Renal pelvis (tissue), 12 donors: Measurements from ENCODE around the gene C4orf54. TPM values are rescaled to one million over a fixed set of nuclear protein-coding genes. Genes with fewer than 3 reads are reported as not detected.

Experiments used
- DNase-seq: peaks from one replicate; pipeline ENCODE4 v3.0.0-alpha.2; 2013
- long read RNA-seq, 16 experiments: transcript quantifications; one replicate each; lab custom pipeline, GENCODE V29; 2026
- polyA plus RNA-seq, 3 donors: library from polyadenylated mRNA; unstranded; fragments of 120-200 nt; gene quantifications; one replicate each; pipeline ENCODE4 v1.2.1, GENCODE V29; 2013; ENCODE audit not compliant: insufficient read length in 3 of 3

Gene C4orf54
- 1 to 10 TPM; 1.1 TPM for polyA plus RNA-seq
- long read RNA-seq, donor 1: 0 reads
- long read RNA-seq, donor 2: 0 reads
- long read RNA-seq, donor 3: 0 reads
- long read RNA-seq, donor 4: 0 reads
- long read RNA-seq, donor 5: 0 reads
- long read RNA-seq, donor 6: 0 reads
- long read RNA-seq, donor 7: 0 reads
- long read RNA-seq, donor 8: 0 reads
- long read RNA-seq, donor 9: 0 reads
- long read RNA-seq, donor 10: 0 reads
- long read RNA-seq, donor 11, full-length matches to known transcripts: 1 of 1 reads
- long read RNA-seq, donor 11, partial matches to known transcripts: 0 of 1 reads
- long read RNA-seq, donor 11, other reads (novel, unspliced or antisense): 0 of 1 reads
- long read RNA-seq, donor 12, full-length matches to known transcripts: 1 of 1 reads
- long read RNA-seq, donor 12, partial matches to known transcripts: 0 of 1 reads
- long read RNA-seq, donor 12, other reads (novel, unspliced or antisense): 0 of 1 reads
- long read RNA-seq, donor 13, full-length matches to known transcripts: 1 of 1 reads
- long read RNA-seq, donor 13, partial matches to known transcripts: 0 of 1 reads
- long read RNA-seq, donor 13, other reads (novel, unspliced or antisense): 0 of 1 reads
- long read RNA-seq, donor 14: 0 reads
- long read RNA-seq, donor 15: 0 reads
- long read RNA-seq, donor 16, full-length matches to known transcripts: 1 of 1 reads
- long read RNA-seq, donor 16, partial matches to known transcripts: 0 of 1 reads
- long read RNA-seq, donor 16, other reads (novel, unspliced or antisense): 0 of 1 reads

- DNase-seq: no peak
Measured at GRCh38 chr4:99657798-99658197, at the start of gene C4orf54. C4orf54 (minus strand) TSS chr4:99657828; CDS start chr4:99654648, 3,180 bp downstream.

- DNase-seq: no peak
Measured at GRCh38 chr4:99705891-99706290, 48.3 kb upstream of the C4orf54 start.

GRCh38 chr4:99696801-99697200, 39.2 kb upstream of the C4orf54 start:
- no peak for DNase-seq

- DNase-seq: no peak
Measured at GRCh38 chr4:99693140-99693539, 35.5 kb upstream of the C4orf54 start.

- no peak for DNase-seq
Measured at GRCh38 chr4:99690990-99691389, 33.4 kb upstream of the C4orf54 start.

GRCh38 chr4:99690472-99690871, 32.8 kb upstream of the C4orf54 start:
- DNase-seq: no peak

GRCh38 chr4:99687120-99687519, 29.5 kb upstream of the C4orf54 start:
- DNase-seq: no peak

- no peak for DNase-seq
Measured at GRCh38 chr4:99685234-99685633, 27.6 kb upstream of the C4orf54 start.

GRCh38 chr4:99683895-99684294, 26.3 kb upstream of the C4orf54 start:
- DNase-seq: no peak

- DNase-seq: no peak
Measured at GRCh38 chr4:99679976-99680375, 22.3 kb upstream of the C4orf54 start.

- DNase-seq: no peak
Measured at GRCh38 chr4:99679204-99679603, 21.6 kb upstream of the C4orf54 start.

GRCh38 chr4:99677161-99677560, 19.5 kb upstream of the C4orf54 start:
- DNase-seq: no peak

GRCh38 chr4:99670409-99671073, 12.9 kb upstream of the C4orf54 start:
- no peak for DNase-seq

- no peak for DNase-seq
Measured at GRCh38 chr4:99669084-99669483, 11.5 kb upstream of the C4orf54 start.

GRCh38 chr4:99668472-99668871, 10.8 kb upstream of the C4orf54 start:
- no peak for DNase-seq

- no peak for DNase-seq
Measured at GRCh38 chr4:99665983-99666382, 8.4 kb upstream of the C4orf54 start.

GRCh38 chr4:99664716-99665115, 7.1 kb upstream of the C4orf54 start:
- DNase-seq: no peak

- no peak for DNase-seq
Measured at GRCh38 chr4:99661907-99662306, 4.3 kb upstream of the C4orf54 start.

GRCh38 chr4:99658666-99659065, 1.0 kb upstream of the C4orf54 start:
- DNase-seq: no peak

- DNase-seq: no peak
Measured at GRCh38 chr4:99655308-99656081, 2.1 kb downstream of the C4orf54 start.

- no peak for DNase-seq
Measured at GRCh38 chr4:99654361-99654761, 3.3 kb downstream of the C4orf54 start.

- DNase-seq: no peak
Measured at GRCh38 chr4:99653916-99654315, 3.7 kb downstream of the C4orf54 start.
